A204.1 (cell line): ENCODE measurements around the gene AGAP1.

Experiments used
- FAIRE-seq: peaks from 2 replicates; lab custom pipeline; 2012; peaks lifted over from hg19 to GRCh38; lab: Jason Lieb, UNC

AGAP1 gene

DNA sequence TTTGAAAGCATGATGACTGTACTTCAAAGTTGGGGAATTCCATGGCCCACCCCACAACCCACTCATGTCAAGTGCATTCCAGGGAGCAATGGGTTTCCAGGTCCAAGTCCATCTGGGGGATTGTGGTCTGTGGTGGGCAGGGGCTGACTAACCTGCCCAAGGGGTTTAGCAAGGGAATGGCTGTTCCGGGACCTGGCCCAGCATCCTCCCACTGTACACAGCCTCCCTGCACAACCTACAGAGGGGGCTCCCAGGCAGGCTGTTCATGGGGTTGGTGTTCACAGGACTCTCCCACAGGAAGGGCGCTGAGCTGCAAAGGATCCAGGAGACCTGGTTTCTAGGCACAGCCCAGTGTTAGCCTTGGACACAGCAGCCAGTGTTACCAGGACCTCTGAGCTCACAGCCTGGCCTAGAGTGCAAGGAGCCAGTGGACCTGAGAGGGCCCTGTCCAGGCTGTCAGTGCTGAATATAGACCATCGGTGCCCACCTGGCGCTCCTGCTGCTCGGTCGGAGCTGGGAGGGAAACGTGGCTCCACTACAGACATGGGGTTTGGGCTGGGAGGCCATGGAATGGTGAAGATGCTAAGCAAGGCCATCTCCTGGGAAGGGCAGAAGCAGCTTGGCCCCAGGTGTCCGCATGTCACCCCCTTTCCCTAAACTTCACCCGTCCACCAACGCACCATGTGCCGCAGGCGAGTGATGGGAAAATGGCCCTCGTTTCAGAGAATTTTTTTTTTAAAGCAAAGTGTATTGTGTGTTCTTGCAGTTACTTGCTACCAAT is 357.1 kb downstream of the AGAP1 start:
- FAIRE-seq, result no peak

DNA sequence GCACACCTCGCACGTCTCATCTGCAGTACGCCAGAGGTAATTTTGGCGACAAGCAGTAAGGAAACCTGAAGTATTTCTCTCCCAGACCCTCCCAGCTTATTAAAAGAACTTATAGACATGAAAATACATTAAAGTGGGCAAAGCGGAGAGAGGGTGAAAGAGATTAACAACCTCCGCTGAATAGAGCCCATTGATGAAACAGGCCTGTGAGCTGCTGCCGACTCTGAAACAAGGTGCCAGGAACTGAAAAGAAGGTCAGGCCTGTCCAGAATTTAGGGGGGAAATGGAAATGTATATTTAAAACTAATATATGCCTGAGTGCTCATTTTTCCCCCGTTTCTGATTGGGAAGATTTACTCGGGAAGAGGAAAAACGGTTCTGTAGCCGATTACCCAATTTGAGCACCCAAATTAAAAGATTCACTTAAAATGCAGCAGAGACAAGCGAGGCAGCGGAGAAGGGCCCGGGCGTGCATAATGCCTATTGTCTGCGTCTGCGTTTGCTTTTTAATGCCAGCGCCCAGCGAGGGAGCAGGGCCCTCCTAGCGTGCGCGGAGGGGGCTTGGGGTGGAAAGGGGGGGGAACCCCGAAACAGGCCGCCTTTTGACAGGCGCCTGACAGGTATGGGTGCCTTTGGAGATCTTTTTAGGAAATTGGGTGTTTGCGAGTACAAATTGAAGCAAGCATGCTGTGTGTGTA is 358.1 kb downstream of the AGAP1 start:
- no peak for FAIRE-seq

DNA sequence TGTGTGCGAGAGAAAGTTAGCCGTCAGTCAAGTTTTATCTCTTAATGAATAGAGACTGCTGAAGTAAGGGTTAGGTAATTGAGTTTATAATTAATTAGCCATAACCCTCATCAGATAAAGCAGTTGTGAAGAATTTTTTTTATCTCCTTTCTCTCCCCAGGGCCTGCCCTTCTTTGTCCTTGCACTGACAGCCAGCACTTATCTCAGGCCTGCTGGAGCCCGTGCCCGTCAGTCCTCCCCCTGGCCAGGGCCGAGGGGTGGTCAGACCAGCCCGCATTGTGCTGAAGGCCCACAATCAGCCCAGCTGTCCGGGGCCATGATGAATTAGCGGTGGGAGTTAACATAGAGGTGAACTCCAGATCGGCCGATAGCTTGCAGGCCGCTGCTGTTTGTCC is 358.7 kb downstream of the AGAP1 start:
- no peak for FAIRE-seq

DNA sequence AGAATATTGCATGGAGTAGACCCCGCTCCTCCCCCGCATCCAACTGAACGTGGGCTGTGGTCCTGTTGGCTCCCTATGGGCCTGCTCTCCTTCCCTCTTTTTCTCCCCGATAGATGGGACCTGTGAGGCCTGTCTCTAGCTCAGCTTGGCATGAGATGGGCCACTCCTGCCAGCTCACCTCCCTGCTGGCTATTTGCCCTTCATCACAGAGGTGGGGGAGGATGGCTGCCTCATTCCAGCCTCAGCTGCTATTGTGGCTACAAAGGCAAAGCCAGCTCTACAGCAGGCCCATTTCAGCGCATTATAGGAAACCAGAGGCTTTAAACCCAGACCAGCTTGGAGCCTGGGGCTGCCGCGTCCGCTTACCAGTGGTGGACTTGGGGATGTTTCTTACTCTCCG is 360.4 kb downstream of the AGAP1 start:
- FAIRE-seq, result no peak

DNA sequence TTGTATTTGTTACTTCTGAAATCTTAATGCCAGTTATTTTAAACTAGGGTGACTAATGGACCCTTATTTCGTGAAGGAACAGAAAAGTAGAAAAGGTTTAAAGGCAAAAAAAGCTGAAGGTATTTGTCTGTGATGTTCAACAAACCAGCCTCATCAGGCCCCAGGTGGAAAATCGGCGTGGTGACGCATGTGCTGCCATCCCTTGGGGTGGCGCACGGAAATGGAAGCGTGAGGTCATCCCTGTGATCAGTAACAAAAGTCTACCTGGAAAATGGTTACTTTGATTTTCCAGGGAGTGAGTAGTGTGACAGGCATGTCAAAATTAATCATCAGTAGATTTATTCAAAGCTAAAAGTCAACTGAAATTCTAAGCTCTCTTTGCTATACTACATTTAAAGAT is 361.2 kb downstream of the AGAP1 start:
- no peak for FAIRE-seq

DNA sequence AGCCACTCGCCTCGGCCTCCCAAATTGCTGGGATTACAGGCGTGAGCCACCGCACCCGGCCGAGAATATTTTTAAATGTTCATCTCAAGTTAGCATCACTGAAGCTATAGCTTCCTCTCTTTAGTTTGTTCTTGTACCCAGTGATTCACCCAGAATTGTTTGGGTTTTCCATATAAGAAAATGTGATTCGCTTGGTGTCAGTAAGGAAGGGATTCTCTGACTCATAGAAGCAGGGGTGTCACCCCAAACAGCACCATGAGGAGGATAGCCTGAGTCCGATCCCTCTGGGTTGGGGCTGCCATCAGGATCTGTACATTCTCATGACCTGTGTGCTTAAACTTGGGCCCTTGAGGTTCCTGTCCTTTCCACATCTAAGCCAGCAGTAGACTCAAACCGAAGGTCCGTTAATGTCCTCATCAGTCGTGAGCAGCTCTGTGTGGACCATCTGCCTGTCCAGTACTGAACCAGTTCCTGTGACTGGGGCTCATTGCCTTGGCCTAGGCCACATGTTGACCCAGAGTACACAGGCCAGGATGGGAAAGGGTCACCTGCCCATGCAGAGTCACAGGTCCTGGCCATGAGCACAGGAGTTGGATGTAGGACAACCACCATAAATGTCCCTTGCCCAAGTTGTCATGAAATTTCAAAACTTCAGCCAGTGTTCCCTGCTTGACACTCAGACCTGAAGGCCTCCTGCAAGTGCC is 362.5 kb downstream of the AGAP1 start:
- FAIRE-seq, result no peak

DNA sequence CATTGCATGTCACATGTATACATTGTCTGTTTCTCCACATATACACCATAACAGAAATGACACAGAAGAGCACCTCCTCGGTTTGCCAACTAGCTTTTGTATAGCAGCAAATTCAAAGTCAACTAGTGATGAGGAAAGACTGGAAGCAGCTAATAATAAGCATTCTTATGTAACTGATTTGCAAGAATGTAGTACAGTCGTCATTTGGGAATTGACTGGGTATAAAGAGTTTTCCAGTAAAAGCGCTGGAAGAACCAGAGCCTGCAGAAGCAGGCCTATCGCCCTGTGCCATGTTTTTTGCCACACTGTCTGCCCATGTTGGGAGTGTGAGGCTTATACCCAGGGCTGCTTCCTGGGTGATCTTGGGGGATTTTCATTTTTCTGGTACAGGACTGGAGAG is 363.8 kb downstream of the AGAP1 start:
- FAIRE-seq, result no peak

DNA sequence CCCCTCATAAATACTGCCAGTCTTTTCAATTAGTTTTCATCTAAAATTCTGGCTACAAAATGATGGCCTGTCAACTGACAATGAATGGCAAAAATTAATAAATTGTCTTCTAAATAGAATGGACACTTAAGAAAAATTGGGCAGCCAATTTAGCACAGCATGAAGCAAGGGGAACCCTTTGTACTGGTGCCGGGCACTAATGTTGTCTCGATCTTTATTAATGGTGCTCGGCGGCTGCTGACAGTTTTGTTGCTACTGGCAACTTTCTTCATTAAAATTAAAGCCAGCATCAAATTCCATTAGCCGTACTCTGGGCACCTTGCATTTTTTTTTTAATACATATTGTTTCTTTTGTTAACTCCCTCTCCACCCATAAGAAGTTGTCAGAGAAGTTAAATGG is 365.0 kb downstream of the AGAP1 start:
- FAIRE-seq, result no peak

DNA sequence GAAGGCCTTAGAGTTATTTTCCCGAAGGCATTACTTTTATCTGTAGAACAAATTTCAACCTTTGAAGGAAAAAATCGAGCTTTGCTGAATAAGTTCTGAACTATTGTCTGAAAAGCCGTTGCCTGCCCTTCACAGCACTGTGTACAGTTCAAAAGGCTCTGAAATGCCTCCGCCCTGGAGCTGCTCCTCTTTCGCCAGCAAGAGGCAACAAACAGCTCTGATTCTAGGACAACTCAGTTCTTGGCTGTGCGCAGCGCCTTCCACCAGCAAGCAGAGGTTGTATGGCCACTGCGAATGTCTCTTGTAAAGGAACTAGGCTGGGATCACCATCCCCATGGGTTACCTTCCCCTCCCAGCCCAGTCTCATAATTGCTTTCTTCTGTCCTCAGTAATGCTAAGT is 365.8 kb downstream of the AGAP1 start:
- no peak for FAIRE-seq

DNA sequence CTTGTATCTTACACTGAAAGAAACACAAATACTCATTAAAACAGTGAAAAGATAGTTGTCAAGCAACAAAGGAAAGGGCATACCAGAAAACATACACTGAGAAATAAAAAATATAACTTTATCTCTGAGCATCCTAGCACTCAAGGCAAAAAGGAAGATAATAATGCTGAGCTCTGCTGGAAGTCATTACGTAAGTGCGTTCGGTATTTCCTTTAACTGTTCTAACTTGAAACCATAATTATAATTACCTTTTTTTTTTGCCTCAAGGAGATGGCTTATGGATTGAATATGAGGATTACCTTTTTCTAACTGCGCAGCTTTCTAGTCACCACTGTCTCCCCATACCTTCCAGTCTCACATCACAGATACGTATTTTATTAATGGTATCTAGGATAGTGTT is 366.3 kb downstream of the AGAP1 start:
- FAIRE-seq, result no peak

DNA sequence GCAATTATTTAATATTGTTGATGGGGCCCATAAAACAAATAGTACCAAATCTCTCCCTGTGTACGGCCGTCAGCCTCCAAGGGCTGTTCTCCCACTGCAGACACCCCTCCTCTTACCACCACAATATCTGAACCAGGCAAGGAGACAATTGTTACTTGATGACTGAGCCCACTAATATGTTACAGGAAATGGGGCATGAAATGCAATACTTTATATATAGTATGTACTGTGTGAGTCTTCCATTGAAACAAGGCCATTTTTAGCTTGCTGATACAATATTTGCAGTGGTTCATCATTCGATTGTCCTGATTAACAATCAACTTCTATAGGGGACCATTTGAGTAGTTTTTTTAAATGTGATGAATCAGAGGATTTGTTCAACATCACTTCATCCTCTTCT is 367.0 kb downstream of the AGAP1 start:
- FAIRE-seq, result no peak

DNA sequence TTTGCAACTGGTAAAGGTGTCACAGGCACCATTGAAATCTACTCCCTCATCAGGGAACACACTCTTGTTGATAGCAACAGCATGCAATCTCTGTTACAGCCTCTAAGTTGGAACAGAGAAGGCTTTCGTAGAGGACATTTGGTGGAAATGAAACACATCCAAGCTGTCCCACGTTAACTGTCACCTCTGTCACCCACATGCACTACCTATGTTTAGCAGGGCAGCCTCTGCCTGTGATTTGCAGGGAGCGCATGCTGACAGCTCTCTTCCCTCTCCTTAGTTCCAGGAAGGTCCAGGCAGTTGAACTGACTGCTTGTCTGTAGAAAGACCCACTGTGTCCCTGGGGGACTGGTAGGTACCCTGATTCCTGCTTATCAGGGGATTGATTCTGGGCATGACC is 367.5 kb downstream of the AGAP1 start:
- no peak for FAIRE-seq

DNA sequence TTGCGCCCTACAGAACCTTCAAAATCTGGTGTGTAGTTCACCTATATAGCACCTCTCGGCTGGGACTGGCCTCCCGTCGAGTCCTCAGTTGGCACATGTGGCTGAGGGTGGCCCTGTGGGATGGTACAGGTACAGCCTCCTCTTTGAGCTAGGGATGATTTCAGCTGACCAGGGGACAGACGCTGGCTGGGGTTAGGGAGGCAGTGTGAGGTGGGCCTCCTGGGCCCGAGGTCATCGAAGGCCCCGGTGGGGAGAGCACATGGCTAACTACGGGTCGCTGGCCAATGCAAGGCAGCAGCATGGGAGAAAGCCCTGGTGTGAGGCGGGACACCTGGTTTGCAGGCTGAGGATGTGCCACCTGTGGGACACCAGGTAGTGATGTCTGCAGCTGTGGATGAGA is 369.6 kb downstream of the AGAP1 start:
- FAIRE-seq, result no peak

DNA sequence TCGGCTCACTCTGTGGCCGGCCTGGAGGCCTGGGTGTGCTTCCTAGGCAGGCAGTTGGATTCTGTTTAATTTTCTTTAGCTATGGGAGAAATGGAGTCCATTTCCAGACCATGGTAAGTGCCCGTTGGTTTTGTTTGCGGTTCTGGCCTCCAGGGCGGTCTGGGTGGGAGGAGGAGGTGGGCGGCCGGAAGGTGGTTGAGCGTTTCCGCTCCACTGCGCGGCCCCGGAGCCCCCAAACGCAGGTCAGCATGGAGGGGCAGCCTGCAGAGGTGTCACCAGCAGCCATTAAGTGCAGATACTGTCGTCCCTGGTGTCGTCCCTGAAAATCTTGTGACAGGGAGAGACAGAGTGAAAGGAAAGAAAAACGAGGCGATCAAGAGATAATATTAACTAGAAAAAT is 370.5 kb downstream of the AGAP1 start:
- no peak for FAIRE-seq

DNA sequence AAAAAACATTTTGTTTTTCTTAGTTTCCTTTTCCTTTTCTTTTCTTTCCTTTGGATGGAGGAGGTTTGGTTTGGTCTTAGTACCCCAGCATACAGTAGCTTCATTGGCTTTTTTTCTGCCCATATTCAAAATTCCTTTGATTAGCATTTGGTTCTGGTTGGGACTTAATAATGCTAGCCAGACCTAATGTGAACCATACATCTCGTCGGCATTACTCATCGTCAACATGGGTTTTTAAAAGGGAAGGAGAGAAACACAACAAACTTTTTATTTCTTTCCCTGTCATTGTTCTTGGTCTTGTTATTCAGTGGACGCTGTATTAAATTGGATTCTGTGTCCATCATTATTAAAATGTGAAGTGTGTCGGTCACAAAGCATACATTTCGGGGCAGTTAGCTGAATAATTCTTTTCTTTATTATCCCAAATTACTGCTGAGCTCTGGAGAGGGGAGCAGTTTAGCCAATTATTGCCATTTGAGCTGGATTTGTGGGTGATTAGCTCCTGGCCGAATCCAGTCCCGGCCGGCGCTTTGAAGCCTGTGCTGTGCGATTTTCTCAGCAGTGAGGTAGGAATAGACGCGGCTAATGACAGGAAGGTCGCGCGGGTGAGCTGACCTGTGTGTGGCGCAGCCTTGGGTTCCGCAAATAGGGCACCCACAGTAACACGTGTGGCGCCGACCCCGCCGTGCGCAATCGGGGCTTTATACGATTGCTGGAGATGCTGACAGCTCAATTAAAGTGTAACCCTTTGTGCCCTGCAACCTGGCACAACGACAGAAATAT is 371.1 kb downstream of the AGAP1 start:
- FAIRE-seq, result no peak

DNA sequence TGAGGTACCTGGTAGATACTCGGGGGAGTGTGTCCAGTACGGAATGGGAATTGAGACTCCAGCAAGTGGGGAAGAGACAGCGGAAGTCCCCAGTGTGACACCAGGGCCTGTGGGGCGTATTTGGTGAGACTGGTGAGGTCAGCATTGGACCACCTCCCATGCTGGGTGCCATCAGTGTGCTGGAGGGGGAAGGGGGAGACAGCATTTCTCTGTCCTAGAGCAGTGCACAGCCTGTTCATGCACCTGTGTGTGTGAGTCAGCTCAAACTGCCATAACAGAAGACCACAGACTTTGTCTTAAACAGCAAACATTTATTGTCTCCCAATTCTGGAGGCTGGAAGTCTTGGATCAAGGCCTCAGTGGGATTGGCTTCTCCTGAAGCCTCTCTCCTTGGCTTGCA is 372.5 kb downstream of the AGAP1 start:
- no peak for FAIRE-seq

DNA sequence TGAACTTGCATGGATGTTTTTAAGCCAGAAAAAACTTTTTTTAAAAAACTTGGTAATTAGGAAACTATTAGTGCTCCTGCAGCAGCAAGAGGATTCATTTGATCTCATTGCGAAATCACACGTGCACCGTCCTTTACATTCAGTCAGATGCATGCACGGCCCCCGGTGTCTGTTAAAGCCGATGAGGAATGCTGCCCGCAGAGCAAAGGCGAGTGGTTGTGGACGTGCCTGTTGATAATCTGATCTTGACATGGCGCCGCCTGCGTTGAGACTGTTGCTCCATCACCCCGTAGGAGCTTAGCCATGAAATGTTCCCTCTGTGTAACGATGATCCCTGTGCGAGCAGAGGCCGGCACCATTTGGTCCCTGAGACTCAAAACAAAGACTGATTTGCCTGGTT is 374.4 kb downstream of the AGAP1 start:
- no peak for FAIRE-seq

DNA sequence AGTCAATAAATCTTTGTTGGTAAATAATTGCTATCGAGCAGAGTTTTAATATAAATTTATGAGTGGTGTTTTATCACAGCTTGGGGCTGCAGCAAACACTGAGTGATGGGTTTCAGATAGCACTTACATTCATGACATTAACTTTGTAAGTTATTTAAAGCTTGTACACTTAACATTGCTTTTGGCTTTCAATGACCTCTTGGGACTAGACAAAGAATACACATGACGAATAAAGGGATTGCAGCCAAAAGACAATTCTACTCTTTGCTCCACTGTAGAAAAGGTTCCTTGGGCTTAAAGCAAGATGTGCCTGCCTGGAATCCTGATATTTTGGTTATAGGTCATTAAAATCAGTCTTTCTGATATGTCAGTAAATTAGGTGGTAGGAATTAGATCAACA is 374.8 kb downstream of the AGAP1 start:
- FAIRE-seq, result no peak

DNA sequence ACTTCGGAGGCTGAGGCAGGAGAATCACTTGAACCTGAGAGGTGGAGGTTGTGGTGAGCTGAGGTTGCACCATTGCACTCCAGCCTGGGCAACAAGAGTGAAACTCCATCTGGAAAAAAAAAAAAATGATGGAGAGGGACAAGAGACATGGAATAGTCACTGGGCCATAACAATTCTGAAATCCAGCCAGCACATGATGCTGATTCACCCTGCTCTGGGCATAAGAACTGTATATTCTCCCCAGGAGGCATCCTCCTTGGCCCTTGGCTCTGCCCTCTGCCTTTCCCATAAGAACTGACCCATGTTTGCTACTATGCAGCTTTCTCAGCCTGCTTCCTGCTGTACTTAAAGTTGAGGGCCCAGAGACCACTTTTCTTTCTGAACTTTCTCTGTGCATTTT is 376.7 kb downstream of the AGAP1 start:
- no peak for FAIRE-seq

DNA sequence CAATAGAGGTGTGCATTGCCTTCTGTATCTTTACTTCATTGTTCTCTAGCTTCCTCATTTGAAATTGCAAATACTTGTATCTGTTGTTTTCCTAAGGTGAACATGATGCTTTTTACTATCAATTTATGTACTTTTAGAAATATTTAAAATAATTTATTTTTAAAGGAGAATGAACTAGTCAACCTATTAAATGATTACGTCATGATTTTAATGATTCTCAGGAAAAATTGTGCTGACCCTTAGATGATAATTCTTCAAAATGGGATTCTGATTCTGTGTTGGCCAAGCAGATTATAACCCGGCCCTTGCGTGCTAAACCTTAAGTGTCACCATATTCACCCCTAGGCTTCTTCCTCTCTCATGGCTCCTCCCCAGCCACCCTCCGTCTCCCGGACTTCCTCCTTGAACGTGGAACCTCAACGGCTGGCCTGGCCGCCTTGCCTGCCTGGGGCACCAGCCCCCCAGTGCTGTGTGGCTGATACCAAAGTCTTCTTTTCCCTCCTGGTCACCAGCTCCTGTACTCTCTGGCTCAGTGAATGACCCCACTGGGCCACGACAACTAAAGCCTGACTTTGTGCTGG is 382.3 kb downstream of the AGAP1 start:
- FAIRE-seq, result no peak

DNA sequence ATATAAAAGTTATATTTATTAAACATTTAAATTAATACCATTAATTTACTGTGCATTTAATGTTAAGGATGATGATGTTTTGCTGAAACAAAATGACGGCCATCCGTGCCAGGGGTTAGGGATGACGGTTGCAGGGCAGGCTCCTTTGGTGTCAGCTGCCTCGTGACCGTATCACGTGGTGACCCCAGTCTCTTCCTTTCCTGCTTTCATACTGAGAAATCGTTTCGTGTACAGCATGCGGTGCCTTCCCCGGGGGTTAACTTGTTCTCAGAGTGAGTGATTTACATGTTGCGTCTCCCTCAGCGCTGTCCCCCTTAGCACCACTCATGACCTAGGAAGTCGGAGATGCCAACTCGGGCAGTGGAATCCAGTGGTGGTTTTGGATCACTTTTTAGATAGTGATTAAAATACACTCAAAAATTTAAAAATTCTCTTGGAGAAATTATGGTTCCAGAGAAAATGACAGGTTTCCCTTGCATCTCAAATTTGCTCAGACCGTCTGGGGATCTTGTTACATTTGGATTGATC is 383.5 kb downstream of the AGAP1 start:
- FAIRE-seq, result no peak

DNA sequence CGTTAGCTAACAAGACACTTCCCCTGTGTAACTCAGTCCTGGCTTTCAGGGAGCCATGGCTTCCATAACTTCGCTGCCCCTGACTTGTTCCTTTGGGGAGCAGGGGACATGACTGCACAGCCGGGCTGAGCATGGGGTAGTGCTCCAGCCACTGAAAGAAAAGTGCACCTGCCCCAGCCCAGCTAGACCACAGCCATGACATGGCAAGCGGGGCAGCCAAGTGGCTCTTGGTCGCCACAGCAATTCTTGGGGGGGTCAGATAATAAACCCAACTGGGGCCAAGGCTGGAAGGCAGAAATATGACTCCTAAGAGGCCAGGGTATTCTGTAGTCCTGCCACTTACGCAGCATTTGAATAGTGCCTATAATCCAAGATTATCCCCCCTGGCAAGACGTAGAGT is 385.3 kb downstream of the AGAP1 start:
- no peak for FAIRE-seq
